Fibroblast of lung (primary cell): ENCODE results near the gene MAL.

Experiments used
- EZH2 ChIP-seq: IDR thresholded peaks from 2 replicates; pipeline ENCODE4 v1.5.1; 2012; ENCODE audit warnings: low read length, control low read depth, mild to moderate bottlenecking; ENCODE audit errors: missing control alignments
- TF ChIP-seq, protein P1 (sequence below), 2 donors: IDR thresholded peaks in 1 of 2; conservative IDR thresholded peaks in 1 of 2; 1 replicate in 1 of 2; 2 replicates in 1 of 2; pipeline ENCODE4 v1.5.1; 2011 to 2012; ENCODE audit warnings: low read length in 2 of 2, control low read depth in 1 of 2, inconsistent platforms in 1 of 2, low read depth in 1 of 2, mild to moderate bottlenecking in 1 of 2

DNA sequence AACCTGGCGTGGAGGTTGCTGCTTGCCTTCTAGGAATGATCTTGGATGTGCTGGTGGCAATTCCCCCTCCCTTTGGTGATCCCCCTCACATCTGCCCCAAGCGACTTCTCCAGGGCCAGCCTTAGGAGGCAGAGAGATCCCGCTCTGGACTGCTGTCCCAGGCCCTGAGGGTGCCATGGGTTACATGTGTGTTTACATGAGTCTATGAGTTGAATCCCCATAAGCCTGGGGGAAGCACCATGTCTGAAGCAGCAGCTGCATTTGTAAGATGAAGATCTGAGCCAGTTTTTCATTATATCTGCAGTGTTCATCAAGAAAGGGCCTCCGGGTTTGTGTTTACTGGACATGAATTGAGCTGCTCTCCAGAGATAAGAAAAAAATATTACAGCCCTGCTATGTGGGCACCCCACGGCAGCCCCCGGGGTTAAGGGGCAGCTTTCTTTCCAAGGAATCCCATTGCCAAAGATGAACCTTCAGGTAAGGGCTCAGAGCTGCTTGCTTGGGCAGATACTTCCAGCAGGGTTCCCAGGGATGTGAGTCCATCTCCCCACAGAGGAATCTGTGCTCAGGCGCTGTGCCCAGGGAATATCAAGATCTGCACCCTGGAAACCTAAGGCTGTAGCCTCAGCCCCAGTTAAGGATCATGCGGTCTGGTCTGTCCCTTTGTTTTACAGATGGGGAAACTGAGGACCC lies 50.1 kb downstream of the MAL start:
- TF ChIP-seq, protein P1, sequence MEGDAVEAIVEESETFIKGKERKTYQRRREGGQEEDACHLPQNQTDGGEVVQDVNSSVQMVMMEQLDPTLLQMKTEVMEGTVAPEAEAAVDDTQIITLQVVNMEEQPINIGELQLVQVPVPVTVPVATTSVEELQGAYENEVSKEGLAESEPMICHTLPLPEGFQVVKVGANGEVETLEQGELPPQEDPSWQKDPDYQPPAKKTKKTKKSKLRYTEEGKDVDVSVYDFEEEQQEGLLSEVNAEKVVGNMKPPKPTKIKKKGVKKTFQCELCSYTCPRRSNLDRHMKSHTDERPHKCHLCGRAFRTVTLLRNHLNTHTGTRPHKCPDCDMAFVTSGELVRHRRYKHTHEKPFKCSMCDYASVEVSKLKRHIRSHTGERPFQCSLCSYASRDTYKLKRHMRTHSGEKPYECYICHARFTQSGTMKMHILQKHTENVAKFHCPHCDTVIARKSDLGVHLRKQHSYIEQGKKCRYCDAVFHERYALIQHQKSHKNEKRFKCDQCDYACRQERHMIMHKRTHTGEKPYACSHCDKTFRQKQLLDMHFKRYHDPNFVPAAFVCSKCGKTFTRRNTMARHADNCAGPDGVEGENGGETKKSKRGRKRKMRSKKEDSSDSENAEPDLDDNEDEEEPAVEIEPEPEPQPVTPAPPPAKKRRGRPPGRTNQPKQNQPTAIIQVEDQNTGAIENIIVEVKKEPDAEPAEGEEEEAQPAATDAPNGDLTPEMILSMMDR (conservative IDR thresholded peaks at IDR 0.05 in 1 of 2, IDR thresholded peaks at IDR 0.05 in 1 of 2; ENCODE audit: low read depth in 1 of 2, low read length in 2 of 2): no peak
- no peak for TF ChIP-seq EZH2
